Trophoblast cell (in vitro differentiated cells and primary cell): Measurements from ENCODE around the gene TMEM256.

ENCODE experiments used
- DNase-seq, 2 donors: peaks; one replicate each; pipeline ENCODE4 v3.0.0-alpha.2; 2016
- H2AFZ ChIP-seq: 2 replicates; pipeline ENCODE4 v1.6.1; 2013; ENCODE audit warnings: low read length, moderate library complexity, mild to moderate bottlenecking; ENCODE audit not compliant: insufficient read depth, poor library complexity
- H2AK5ac ChIP-seq: 2 replicates; pipeline ENCODE4 v1.6.1; 2013; ENCODE audit warnings: mild to moderate bottlenecking, low read length
- H2BK120ac ChIP-seq: 2 replicates; pipeline ENCODE4 v1.6.1; 2013; ENCODE audit warnings: low read length, mild to moderate bottlenecking, moderate library complexity; ENCODE audit not compliant: insufficient read depth, poor library complexity
- H2BK12ac ChIP-seq: 2 replicates; pipeline ENCODE4 v1.6.1; 2013; ENCODE audit warnings: mild to moderate bottlenecking, low read length, moderate library complexity
- H2BK5ac ChIP-seq: 2 replicates; pipeline ENCODE4 v1.6.1; 2013; ENCODE audit warnings: low read length, low read depth, moderate library complexity, mild to moderate bottlenecking; ENCODE audit not compliant: poor library complexity
- H3K14ac ChIP-seq: 2 replicates; pipeline ENCODE4 v1.6.1; 2013; ENCODE audit warnings: mild to moderate bottlenecking, low read length
- H3K18ac ChIP-seq: 2 replicates; pipeline ENCODE4 v1.6.1; 2013; ENCODE audit warnings: mild to moderate bottlenecking, low read length
- H3K23ac ChIP-seq: 2 replicates; pipeline ENCODE4 v1.6.1; 2013; ENCODE audit warnings: low read length
- H3K27ac ChIP-seq: 2 replicates; pipeline ENCODE4 v1.5.1; 2013; ENCODE audit warnings: low read depth, mild to moderate bottlenecking, inconsistent platforms, low read length, moderate library complexity
- H3K27me3 ChIP-seq: 2 replicates; pipeline ENCODE4 v1.6.1; 2013; ENCODE audit warnings: inconsistent platforms, mild to moderate bottlenecking, low read length, moderate library complexity; ENCODE audit not compliant: insufficient read depth
- H3K36me3 ChIP-seq, 2 experiments: 1 replicate in 1 of 2; 2 replicates in 1 of 2; pipeline ENCODE4 v1.6.1; 2013; ENCODE audit warnings: low read length in 2 of 2, mild to moderate bottlenecking in 2 of 2, moderate library complexity in 1 of 2; ENCODE audit not compliant: insufficient read depth in 2 of 2, control insufficient read depth in 1 of 2
- H3K4ac ChIP-seq: 2 replicates; pipeline ENCODE4 v1.6.1; 2013; ENCODE audit warnings: low read depth, mild to moderate bottlenecking, low read length, moderate library complexity
- H3K4me1 ChIP-seq, 2 experiments: 1 replicate in 1 of 2; 2 replicates in 1 of 2; pipeline ENCODE4 v1.6.1; 2013; ENCODE audit warnings: low read length in 2 of 2, mild to moderate bottlenecking in 2 of 2, moderate library complexity in 1 of 2; ENCODE audit not compliant: insufficient read depth in 2 of 2, control insufficient read depth in 1 of 2
- H3K4me2 ChIP-seq: 2 replicates; pipeline ENCODE4 v1.6.1; 2013; ENCODE audit warnings: inconsistent platforms, mild to moderate bottlenecking, low read length, moderate library complexity
- H3K4me3 ChIP-seq: 2 replicates; pipeline ENCODE4 v1.5.1; 2013; ENCODE audit warnings: mild to moderate bottlenecking, low read depth, low read length, inconsistent platforms
- H3K79me1 ChIP-seq: one replicate; pipeline ENCODE4 v1.6.1; 2013; ENCODE audit warnings: low read length
- H3K79me2 ChIP-seq: 2 replicates; pipeline ENCODE4 v1.6.1; 2013; ENCODE audit warnings: low read length, mild to moderate bottlenecking; ENCODE audit not compliant: control insufficient read depth, insufficient read depth, poor library complexity
- H3K9ac ChIP-seq: 2 replicates; pipeline ENCODE4 v1.6.1; 2013; ENCODE audit warnings: mild to moderate bottlenecking, low read length
- H3K9me3 ChIP-seq: 2 replicates; pipeline ENCODE4 v1.6.1; 2013; ENCODE audit warnings: low read depth, mild to moderate bottlenecking, control low read depth, inconsistent platforms, low read length; ENCODE audit not compliant: insufficient read depth
- H4K12ac ChIP-seq: 2 replicates; pipeline ENCODE4 v1.6.1; 2013; ENCODE audit warnings: low read depth, mild to moderate bottlenecking, low read length, moderate library complexity
- H4K8ac ChIP-seq: 2 replicates; pipeline ENCODE4 v1.6.1; 2013; ENCODE audit warnings: low read depth, mild to moderate bottlenecking, low read length, moderate library complexity
- H4K91ac ChIP-seq: one replicate; pipeline ENCODE4 v1.6.1; 2013; ENCODE audit warnings: low read depth, mild to moderate bottlenecking, low read length, moderate library complexity
- WGBS: extraction: QIAGEN DNeasy Blood & Tissue Kit; methylation state at CpG from one replicate; pipeline ENCODE4 v1.1.7; 2013; ENCODE audit warnings: missing lambda C conversion rate; ENCODE audit not compliant: insufficient read length, insufficient coverage; ENCODE audit errors: extremely low coverage; 5-methylcytosine and 5-hydroxymethylcytosine counted together

The TMEM256 gene

GRCh38 chr17:7417056-7417655 lies 13.3 kb upstream of the TMEM256 start:
- Histone ChIP-seq H3K14ac (no peak overlapping the region), H4K91ac (no peak overlapping the region), H3K79me2 (no peaks in the 10 kb centered on the region), H2BK12ac (no peak overlapping the region), H3K18ac (no peak overlapping the region), H3K4me3 (no peak overlapping the region), H4K8ac (no peak overlapping the region), H3K4ac (no peak overlapping the region), H3K9me3 (no peaks in the 10 kb centered on the region), H3K27ac (no peak overlapping the region), H2AFZ (no peak overlapping the region), H2BK5ac (no peak overlapping the region), H3K23ac (no peak overlapping the region), H3K4me2 (no peak overlapping the region), H2AK5ac (no peak overlapping the region), H4K12ac (no peak overlapping the region), H3K79me1 (no peaks in the 10 kb centered on the region), H3K27me3 (no peaks in the 10 kb centered on the region), H3K36me3 (peaks cover 22 to 29% of the 10 kb centered on the region in 2 experiments), H3K4me1 (peaks cover 0 to 2% of the 10 kb centered on the region in 2 experiments), H3K9ac (no peak overlapping the region), H2BK120ac (no peak overlapping the region)
- no peak for DNase-seq
- no CpG with 5 or more reads among the region's 54 CpGs for WGBS

GRCh38 chr17:7416323-7416722 lies 12.4 kb upstream of the TMEM256 start:
- H2AK5ac ChIP-seq = no peak overlapping the region
- no CpG with 5 or more reads among the region's 6 CpGs for WGBS

GRCh38 chr17:7415784-7416183 lies 11.9 kb upstream of the TMEM256 start:
- Histone ChIP-seq H4K8ac (no peak overlapping the region), H3K9me3 (no peaks in the 10 kb centered on the region), H3K23ac (no peak overlapping the region), H3K18ac (no peak overlapping the region), H2AK5ac (no peak overlapping the region), H3K27me3 (no peaks in the 10 kb centered on the region), H3K4me1 (peaks cover 0 to 2% of the 10 kb centered on the region in 2 experiments), H4K91ac (no peak overlapping the region), H3K9ac (no peak overlapping the region), H3K36me3 (peaks cover 22 to 29% of the 10 kb centered on the region in 2 experiments), H3K79me2 (no peaks in the 10 kb centered on the region), H3K4me2 (no peak overlapping the region), H3K79me1 (no peaks in the 10 kb centered on the region), H3K4ac (no peak overlapping the region), H2BK120ac (no peak overlapping the region), H2BK5ac (no peak overlapping the region), H3K27ac (no peak overlapping the region), H2AFZ (no peak overlapping the region), H3K14ac (no peak overlapping the region), H4K12ac (no peak overlapping the region), H2BK12ac (no peak overlapping the region), H3K4me3 (no peak overlapping the region)
- no CpG with 5 or more reads among the region's 23 CpGs for WGBS
- no peak for DNase-seq

More at GRCh38 chr17:7416323-7416722, 12.4 kb upstream of the TMEM256 start:
- Histone ChIP-seq H3K23ac (no peak overlapping the region), H3K9ac (no peak overlapping the region), H3K14ac (no peak overlapping the region), H3K9me3 (no peaks in the 10 kb centered on the region), H2BK5ac (no peak overlapping the region), H2AFZ (no peak overlapping the region), H3K79me1 (no peaks in the 10 kb centered on the region), H3K79me2 (no peaks in the 10 kb centered on the region), H4K91ac (no peak overlapping the region), H4K12ac (no peak overlapping the region), H3K4me2 (no peak overlapping the region), H3K27ac (no peak overlapping the region), H2BK12ac (no peak overlapping the region), H3K4ac (no peak overlapping the region), H4K8ac (no peak overlapping the region), H3K4me1 (peaks cover 0 to 2% of the 10 kb centered on the region in 2 experiments), H3K18ac (no peak overlapping the region), H3K36me3 (peaks cover 22 to 29% of the 10 kb centered on the region in 2 experiments), H2BK120ac (no peak overlapping the region), H3K27me3 (no peaks in the 10 kb centered on the region), H3K4me3 (no peak overlapping the region)
- peak in 1 of 2 donors; percentile 32 for DNase-seq

GRCh38 chr17:7414837-7415236 lies 10.9 kb upstream of the TMEM256 start:
- Histone ChIP-seq H2BK5ac (no peak overlapping the region), H3K23ac (no peak overlapping the region), H4K12ac (no peak overlapping the region), H3K14ac (no peak overlapping the region), H3K4me2 (no peak overlapping the region), H3K18ac (no peak overlapping the region), H3K4ac (no peak overlapping the region), H4K91ac (no peak overlapping the region), H3K36me3 (peaks cover 23 to 35% of the 10 kb centered on the region in 2 experiments), H3K9me3 (no peaks in the 10 kb centered on the region), H4K8ac (no peak overlapping the region), H2AFZ (no peak overlapping the region), H3K27ac (no peak overlapping the region), H3K4me1 (peaks cover 0 to under 1% of the 10 kb centered on the region in 2 experiments), H3K4me3 (no peak overlapping the region), H3K9ac (no peak overlapping the region), H3K79me2 (no peaks in the 10 kb centered on the region), H2BK120ac (no peak overlapping the region), H3K27me3 (no peaks in the 10 kb centered on the region), H2AK5ac (no peak overlapping the region), H3K79me1 (no peaks in the 10 kb centered on the region), H2BK12ac (no peak overlapping the region)
- WGBS = no CpG with 5 or more reads among the region's 14 CpGs
- no peak for DNase-seq
